HG03196 (cell line): ENCODE results near the gene SYNDIG1.

Experiments used
- ATAC-seq: cut with Tn5 transposase; IDR thresholded peaks from one replicate; pipeline ENCODE4 v1.9.1; 2021; ENCODE audit not compliant: unreplicated experiment

SYNDIG1 gene

DNA sequence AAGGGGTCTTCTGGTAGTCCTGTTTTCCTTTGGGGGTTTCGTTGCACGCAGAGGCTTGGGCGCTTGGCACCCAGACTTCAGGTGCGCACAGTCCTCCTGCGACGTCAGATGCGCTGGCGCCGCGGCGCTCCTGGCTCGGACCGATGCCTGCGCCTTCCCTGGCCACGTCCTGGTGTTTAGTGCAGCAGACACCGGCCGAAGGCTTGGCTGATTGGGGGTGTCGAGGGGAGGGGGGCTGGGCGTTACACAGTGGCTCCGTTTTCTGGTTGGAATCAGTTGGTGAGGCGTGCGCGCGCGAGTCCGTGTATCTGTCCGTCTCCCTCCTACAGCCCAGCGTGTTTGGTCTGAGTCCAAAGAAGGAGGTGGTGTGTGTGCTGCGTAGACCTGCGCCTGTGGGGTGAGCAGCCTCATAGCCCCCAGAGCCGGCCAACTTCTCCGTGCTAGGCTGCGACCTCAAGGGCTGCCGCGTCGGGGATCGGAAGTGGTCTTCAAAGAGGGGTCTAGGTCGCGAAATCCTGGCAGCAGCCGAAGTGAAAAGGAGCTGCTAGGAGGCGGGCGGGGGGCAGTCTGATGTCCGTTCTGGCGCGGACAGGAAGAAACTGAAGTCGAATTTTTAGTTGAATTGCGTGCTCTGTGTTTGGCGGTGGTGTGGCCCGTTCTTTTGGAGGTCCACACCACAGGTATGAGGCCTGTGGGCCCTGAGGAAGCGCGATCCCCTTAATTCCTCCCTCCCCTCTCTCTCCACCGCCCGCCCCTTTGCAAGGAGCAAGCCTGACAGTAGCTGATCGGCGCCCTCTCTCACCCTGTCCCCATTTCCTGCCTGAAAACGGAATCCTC, 1.5 kb downstream of the SYNDIG1 start:
- no peak for ATAC-seq

DNA sequence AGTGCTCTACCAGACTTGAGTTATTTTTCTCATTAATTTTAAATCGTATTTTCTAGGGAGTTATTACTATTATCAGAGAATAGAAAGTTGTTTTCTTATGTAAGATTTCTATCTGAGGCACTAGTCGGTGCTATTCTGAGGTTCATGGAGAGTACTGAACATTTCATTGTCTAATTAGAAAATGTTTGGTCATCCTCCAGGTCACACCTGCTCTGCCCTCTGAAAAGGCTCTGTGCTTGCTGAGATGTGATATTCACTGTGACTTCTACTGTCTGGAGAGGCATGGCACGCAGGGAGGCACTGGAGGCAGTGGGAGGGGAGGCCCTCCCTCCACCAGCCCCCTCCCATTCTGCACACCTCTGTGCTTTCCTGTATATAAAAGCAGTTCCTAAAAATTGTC, 3.0 kb downstream of the SYNDIG1 start:
- no peak for ATAC-seq

DNA sequence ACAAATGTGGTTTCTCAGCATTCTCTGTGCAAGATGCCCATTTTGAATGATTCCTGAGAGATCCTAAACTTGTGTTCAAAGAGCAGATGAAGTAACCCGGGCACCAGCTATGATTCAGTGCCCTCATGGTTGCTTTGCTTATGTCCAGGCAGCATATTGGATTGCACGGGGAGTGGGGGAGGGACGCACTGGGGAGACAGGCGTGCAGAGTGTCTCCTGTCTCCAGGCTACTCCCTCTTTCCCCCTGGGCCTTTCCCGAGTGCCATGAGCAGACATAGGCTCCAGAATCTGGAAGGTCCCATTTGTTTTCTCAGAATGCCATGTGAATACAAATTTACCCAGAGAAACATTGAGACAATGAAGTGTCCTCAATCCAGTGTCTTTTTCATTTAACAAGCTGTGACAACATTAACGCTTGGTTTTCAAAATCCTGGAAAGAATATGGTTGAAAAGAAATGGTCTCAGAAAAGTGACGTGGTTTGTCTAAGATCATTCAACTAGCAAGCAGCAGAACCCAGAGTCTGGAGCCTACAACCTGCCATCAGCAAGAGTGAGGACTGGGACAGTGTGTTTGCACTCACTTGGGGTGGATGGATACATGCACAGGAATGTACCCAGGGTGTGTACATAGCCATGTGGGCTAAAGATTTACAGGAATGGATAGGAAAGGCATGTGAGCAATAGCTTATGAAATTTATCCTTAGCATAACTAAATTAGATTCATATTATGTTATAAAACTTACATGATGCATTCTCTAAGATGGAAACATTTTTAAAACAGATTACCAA, 4.2 kb downstream of the SYNDIG1 start:
- no peak for ATAC-seq

DNA sequence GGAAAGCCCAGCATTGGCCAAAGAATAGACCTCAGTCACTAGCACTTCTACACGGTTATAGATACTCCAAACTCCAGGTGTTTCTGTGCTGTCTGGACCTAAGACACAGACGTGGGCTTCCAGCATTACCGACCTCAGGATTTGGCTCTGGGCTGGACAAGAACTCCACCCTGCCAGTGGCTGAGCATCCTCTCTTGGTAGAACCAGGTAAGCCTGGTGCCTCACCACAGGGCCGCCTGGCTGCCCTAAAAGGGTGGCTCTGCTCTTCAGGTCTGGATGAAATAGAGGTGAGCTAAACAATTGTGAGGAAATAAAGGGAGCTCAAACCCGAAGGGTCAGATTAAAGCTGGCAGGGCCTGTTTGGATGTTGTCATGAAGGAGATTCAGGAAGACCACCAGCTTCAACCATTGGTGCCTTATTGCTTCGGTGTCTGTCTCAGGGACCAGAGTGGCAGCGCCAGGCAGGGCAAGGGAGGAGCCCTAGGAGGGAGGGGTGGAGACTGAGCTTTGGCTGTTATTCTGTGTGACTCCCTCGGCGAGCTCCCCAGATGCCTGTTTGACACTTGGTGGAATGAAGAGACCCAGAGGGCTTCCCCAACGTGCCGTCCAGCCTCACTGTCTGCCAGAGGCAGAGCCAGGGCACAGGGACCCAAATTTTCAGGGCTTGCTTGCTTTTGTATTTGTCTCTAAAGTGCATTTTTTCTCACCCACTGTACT, 8.6 kb downstream of the SYNDIG1 start:
- ATAC-seq: no peak

DNA sequence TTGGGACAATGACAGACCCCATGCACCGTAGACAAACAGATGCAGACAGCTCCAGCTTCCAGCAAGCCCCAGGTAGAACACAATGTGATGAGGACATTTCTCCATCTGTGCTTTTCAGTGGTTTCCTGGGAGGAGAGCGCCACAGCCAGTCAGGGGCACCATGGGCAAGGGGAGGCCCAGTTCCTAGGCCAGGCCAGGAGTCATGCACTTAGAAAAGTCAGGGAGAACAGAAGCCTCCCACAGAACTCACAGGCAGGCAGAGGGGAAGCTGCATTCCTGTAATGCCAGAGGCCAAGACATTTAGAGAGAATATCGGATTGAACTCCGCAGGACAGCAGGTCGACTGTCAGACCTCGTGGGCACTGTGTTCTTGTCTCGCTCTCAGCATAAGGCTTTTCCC, 9.2 kb downstream of the SYNDIG1 start:
- ATAC-seq: no peak

DNA sequence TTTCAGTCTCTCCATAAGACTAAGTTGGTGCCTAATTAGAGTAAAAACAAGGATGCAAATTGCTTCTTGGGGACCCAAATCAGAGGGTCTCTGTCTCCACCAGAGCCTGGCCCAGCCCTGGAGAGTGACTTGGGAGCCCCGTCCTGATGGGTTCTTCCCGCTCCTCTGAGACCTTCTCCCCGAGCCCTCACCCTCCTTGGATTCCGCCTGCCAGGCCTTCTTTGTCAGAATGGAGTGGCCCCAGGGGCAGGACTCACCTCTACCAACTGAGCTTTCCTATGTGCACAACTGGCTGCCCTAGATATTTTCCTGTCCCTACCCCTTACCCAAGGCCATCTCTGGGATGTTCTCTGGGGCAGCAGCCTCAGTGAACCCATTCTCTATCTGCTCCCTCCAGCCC, 9.7 kb downstream of the SYNDIG1 start:
- ATAC-seq: no peak

DNA sequence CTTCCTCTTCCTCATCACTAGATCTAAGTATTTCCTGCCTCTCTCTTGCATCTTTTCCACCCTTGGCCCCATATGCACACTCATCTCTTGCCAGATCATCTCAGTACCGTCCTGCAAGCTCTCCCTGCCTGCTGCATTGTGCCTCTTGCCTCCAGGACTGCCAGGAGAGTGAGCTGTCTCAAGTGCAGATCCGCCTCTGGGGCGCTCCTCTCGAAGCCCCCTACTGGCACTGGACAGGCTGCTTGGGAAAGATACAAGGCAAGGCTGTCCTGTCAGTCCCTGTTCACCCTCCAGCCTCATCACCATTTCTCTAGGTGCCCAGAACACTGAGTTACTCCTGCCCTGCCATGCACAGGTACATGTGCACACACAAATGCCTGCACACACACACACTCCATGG, 10.2 kb downstream of the SYNDIG1 start:
- ATAC-seq: no peak

DNA sequence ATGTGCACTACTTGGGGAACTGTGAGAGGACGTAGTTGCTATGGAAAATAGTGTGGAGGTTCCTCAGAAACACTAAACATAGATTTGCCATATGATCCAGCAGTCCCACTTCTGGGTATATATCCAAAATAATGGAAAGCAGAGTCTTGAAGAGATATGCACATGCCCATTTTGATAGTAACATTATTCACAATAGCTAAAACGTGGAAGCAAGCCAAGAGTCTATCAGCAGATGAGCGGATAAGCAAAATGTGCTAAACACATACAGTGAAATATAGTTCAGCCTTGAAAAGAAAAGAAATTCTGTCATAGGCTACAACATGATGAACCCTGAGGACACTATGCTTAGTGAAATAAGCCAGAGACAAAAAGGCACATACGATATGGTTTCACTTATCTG, 11.1 kb downstream of the SYNDIG1 start:
- ATAC-seq: no peak

DNA sequence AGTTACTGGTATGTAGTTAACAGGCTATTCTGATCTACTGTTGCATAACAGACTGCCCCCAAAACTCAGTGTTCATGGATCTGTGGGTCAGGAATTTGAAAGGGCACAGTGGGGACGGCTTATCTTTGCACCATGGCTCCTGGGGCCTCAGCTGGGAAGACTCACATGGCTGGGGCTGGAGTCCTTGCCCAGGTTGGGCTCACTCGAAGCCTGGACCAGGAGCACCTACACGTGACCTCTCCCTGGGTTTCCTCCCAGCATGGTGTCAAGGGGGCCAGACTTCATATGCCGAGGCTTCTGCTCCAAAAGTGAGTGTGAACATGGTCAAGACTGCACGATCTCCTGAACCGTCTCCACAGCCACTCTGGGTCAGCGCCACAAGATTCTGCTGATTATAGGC, 11.7 kb downstream of the SYNDIG1 start:
- ATAC-seq: no peak

DNA sequence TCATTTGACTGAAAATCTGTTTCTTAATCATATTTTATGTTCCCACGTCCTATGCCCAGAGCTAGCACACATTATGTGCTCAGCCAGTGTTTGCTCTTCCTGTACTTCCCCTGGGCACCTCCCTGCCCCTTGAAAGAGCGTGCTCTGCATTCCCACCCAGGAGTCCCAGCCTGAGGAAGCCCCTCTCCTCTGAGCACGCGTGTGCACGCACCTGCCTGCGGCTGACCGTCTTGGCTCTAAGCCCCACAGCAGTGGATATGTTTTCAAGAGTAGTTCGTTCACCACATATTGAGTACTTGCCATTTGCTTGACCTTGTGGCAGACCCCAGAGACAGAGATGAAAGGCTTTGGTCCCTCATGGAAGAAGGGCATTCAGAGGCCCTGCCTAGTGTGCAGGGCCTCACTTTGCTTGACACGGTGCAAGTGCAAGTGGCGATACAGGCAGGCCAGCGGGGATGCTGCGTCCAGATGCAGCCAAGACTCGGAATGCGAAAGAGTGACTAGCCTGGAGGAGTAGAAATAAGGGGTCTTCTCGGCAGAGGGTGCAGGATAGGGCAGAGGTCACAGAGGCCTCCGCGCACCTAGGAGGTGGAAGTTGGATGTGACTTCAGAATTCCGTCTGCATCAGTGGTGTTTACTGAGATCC, 14.1 kb downstream of the SYNDIG1 start:
- no peak for ATAC-seq

DNA sequence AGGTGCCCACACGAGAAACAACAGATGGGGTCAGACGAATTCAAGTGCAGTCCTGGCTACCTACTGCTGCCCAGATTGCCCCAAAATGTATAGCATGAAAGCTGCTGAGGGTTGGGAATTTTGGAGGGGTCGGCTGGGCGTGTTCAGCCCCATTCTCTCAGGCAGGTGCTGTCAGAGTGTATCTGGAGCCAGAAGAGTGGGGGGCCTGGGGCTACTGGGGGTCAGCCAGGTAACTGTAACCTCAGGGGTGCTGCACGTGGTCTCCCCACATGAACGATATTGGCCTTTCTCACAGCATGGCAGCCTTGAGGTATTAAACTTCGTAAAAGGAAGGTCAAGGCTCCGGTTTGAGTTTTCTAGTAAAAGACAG, 14.6 kb downstream of the SYNDIG1 start:
- ATAC-seq: no peak

DNA sequence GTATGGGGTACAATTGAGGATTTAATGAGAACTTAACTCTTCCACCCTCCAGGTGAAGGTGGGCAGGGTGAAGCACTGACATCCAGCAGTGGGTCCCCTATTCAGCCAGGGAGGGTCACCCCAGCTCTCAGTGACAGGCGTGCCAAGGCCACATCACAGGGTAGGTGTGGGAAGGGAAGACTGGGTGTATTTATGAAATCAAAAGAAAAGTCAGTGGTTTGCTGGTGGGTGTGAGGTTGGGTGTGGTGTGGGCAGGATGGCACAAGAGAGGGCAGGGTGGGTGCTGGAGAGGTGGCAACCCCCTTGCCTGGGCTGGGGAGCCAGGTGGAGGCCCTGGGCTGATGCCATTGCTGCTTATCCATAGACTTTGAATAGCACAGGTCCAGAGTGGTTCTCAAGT, 16.6 kb downstream of the SYNDIG1 start:
- ATAC-seq: no peak

DNA sequence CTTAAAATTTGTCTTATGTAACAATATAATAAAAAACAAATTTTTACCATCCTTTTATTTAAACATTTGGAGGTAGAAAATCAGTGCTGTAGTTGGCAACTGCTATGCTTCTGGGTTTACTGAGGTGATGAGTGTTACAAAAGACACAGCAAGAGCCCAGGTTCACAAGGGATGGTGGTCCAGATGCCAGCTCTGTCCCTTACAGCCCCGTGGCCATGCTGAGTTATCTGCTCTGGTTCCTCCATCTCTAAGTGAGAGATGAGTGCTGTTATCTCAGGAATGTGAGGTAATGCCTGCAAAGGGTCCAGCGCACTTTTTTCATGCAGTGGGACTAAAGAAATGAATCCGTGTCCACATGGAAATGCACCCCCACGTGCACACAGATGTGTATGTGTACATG, 17.8 kb downstream of the SYNDIG1 start:
- ATAC-seq: no peak

DNA sequence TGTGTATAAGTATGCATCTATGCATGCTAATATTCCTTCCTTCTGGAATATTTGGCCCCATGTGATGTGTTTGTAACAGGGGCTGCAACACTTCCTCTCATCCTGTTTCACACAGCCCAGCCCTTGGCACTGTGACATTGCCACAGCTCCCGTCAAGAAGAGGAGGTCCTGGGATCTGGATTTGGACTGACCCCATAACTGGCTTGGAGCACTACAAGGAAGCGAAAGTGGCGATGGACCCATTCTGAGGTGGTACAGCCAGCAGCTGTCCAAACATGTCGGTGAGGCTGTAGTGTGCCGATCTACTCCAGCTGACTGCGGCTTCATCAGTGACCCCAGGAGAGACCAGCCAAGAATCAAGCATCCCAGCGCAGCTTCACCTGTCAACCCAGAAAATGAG, 18.2 kb downstream of the SYNDIG1 start:
- ATAC-seq: no peak

DNA sequence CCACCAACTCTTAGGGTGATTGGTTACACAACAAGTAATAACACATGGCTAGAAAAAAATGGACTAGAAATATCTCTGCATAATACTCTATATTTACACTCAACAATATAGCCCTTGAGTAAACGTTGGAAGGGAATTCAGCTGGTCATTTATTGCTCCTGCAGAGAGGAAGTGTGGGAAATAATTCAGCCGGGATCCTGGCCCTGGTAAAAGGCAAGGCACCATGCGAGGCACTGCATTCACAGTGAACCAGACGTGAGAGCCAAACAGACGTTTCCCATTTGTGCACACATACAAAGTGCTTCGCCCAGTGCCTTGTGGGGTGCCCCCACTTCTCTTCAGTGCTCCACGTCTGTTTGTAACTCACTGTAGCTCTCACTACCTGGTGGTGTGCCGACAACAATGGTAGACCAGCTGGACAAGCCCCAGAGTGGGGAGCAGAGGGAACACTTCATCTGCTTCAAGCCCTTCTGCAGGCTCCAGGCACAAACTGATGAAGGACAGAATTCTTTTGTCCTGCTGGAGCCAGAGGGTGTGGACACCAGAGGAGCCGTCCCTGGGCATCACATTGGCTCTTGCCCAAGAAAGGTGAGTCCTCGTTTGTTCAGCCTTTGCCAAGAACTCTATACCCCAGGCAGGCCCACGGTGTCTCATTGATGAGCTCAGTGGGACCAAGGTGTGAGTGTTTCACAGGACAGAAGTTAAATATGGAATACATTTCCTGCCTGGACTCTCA, 18.8 kb downstream of the SYNDIG1 start:
- ATAC-seq: no peak

DNA sequence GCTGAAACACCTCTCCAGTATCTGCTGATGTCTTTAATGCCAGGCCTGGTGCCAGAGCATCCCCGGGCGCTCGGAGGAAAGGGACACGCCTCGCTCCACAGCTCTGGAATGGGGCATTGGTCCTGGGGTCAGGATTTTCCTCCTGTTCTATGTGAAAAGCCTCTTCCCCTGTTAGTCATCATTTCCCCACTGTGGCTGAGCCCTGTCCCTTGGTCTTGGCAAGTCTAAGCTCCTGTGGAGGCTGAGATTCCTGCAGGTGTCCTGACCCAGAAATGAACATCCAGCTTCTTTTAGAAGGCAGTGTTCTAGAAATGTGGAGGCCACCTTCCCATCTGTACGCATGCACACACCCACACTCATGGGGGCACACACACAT, 19.4 kb downstream of the SYNDIG1 start:
- no peak for ATAC-seq

DNA sequence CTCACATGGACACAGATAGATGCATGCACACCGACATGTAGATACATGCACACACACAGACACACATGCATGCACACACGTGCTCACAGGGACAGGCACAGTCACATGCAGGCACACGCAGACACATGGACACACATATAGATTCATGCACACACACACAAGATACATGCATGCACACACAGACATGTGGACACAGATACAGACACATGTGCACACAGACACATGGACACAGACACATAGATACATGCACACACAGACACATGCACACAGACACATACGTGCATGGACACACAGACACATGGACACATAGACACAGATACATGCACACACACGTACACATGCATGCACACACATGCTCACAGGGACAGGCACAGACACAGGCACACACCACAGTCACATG, 19.8 kb downstream of the SYNDIG1 start:
- ATAC-seq: no peak

DNA sequence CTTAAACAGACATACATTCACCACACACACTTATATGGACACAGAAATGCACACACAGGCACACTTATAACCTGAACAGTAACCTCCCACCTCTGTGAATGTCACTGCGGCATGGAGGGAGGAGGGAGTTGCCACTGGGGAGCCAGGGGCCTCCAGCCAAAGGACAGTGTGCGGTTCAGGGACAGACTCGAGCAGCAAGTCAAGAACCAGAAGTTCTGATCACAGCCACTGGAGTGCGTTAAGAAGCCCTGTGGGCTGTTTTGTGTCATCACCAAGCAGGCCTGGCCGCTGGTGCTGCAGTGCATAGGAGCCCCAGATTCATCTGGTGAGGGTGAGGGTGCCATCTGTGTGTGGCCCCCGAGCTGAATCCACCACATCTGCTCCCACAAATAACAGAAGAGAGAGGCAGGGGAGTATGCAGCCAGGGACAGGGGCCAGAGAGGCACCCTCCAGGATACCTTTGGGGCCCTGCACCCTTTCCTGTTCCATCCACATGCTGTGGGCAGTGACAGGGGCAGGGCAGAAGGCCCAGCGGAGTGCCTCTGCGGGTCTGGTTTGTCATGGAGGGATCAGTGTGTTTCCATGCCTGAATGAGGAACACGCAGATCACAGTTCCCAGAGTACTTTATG, 20.3 kb downstream of the SYNDIG1 start:
- ATAC-seq: no peak

DNA sequence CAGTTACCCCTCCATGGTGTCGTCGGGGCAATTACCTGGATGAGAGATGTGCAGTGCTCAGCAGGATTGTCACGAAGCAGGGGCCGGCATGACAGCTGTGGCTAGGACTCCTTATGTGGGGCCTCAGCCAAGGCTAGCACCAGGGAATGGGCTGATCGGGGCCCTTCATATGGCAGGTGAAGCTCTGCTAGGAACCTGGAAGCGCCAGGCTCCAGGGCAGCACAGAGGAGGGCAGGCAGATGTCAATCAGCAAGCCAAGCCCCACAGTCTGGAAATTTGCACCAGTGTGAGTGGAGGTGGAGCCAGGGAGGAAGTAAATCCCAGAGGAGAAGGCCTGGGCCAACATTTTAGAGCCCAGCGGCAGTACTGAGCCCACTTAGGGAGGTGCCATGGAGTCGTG, 21.2 kb downstream of the SYNDIG1 start:
- ATAC-seq: no peak

DNA sequence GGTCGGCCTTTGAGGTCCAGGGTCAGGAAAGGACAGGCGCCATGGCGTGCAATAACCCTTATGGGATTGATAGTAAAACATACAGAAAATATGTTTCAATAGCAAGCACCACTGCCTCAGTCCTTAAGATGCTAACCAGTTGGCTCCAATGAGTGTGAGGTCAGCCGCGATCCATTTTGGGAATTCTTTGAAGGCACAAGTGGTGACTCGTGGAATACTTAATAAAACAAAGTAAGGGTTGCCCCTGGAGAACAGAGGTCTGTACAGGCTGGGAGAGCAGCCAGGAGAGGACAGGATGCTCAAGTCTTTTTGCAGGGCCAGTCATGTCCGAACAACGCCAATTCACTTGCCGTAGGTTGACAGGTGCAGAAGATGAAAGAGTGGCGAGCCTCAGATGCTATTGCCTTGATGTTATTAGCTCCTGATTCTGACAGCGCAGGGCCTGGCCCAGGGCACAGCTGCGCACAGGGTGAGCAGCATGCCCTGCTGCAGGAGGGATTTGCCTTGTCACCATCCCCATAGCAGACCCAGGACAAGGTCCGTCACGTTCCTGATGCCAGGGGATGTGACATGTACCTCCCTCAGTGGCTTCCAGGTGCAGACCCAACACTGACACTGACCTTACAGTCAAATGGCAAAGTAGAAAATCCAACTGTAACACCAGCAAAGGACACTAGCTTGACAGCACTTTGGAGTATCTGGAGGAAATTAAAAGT, 21.8 kb downstream of the SYNDIG1 start:
- no peak for ATAC-seq
